ENCODE measurements around the gene CPD. TPM values are rescaled to one million over a fixed set of nuclear protein-coding genes. Genes with fewer than 3 reads are reported as not detected.
A peak's percentile ranks its signal among the peaks of the same experiment; 100 is the strongest.

The CPD gene
- total RNA-seq, 1 donor from 2014 or later: 20.3 TPM

DNA sequence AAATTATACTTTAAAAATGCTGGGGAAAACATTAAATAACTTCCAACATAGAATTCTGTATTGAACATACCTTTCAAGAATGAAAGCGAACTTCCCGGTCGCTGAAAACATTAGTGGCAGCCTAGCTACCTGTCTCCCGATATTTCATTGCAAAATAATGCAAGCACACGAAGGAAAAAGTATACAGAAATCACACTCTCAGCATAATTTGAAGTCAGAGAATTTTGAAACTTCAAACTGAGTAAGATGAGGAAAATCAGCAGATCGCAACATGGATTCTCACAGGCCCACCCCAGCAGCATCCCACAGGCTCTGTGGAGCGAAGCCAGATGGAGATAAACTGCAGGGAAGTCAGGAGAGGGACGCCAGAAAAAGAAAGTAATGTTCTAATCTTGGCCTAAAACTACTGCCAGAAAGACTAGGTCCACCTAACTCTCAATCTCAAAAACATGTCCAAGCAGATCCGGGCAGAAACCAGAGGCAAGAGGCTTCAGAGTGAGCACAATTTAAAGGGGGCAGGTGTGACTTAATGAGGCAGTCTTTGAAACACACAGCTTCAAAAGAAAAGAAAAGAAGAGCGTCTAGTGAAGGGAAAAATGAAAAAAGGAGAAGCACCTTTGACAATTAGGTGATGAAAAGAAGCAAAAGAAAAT, 93.6 kb downstream of the CPD start:
- no peak for DNase-seq
- intact Hi-C loops (cut with micrococcal nuclease): no loop called here
- ATAC-seq: no peak

DNA sequence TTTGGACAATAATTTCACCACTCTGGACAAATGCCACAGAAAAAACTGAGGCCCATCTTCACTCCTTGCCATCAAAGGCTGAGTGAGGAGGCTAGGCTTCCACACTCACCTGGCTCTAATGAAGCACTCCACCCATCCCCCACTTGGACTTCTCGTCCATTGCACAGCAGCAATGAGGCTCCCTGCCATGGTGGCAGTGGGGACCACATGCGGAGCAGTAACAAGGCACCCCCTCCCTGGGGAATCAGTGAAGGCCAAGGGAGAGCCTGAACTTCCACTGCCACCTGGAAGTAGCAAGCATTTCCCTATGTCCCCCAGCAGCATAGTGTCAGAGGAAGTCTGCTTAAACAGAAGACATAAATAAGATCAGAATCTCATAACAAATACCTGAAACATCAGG, 96.5 kb downstream of the CPD start:
- no peak for ATAC-seq
- DNase-seq: no peak
- intact Hi-C loops (cut with micrococcal nuclease): no loop called here

DNA sequence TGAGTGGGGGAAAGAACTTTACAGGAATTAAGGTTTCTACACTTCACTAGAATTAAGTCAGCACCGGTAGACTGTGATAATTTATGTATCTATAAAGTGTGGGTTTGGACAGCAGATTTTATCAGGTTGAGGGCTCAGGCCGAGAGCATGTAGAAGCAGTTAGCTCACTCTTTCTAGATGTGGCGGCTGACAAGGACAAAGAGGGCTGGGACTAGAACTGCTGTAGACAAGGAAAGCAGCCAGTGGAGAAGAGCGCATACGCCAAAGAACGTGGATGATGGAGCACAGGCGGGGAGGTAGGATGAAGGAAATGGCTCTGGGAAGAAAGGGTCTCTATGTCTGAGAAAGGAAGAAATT, 98.0 kb downstream of the CPD start:
- intact Hi-C loops (cut with micrococcal nuclease): no loop called here
- ATAC-seq (peak; percentile 46), DNase-seq (no peak)

DNA sequence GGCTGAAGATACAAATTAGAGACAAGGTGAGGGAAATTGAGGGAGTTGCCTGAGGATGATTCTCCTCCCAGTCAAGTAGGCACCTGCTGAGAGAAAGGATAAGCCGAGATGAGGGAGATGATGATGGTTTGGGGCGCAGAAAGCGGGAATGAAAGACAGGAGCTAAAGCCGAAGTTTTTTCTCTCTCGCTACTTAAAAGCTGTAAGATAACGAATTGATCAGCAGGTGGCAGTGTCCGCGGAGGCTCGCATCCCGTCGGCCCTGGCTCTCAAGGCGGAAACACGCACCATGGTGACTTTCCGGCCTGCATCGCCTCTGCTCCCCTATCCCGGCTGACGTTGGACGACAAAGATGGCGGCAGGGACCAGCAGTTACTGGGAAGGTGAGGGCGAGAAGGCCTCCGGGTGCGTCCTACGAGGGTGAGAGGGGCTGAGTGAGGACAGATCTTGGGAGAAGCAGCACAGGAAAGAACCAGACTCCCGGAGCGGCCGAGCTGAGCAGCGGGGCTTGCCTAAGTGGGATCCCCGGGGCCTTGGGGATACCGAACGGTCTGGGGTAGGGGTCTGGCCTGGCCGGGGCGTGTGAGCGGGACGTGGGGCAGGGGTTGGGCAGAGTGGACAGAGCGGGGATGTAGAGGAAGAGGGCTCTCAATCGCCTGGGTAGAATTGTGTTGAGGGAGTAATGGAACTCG, 98.5 kb downstream of the CPD start, which contains the start of gene GOSR1:
Gene GOSR1, plus strand, starts transcription at position 326 of the 691 bp plus-strand sequence. Its CDS starts 26 bp downstream, at position 352.
- peak; percentile 100 for ATAC-seq
- intact Hi-C loops (cut with micrococcal nuclease): no loop called here
- peak; percentile 94 for DNase-seq

DNA sequence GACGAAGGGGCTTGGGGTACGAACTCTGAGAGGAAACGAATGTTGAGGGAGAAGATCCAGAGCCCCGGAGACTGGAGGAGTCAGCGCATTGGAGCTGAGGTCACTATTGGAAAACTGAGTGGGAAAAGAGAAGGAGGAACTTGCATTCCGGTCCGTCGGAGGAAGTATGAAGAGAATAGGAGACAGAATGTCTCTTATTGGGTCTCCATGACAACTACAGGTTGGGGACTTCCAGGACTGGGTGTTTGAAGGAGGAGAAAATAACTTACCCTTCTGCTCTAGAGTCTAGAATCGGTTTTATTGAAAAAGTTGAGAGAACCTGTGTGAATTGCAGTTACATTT, 99.0 kb downstream of the CPD start:
- intact Hi-C loops (cut with micrococcal nuclease): no loop called here
- peak; percentile 11 for ATAC-seq
- no peak for DNase-seq

DNA sequence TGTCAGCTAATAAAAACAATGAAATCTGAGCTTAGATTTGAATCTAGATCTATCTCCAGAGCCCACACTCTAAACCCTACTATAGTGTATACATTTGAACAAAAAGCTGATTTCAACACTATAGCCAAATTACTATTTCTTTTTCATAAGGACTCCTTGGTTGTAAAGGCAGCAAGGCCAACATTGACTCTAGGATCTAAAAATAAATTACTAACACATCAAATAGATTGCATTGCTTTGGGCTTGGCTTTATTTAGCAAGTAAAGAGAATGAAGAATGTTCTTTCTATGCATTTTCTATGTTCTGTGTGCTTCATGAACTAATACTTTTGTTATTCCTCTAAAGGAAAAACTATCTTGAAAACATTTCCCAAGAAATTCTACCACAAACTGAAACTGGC, 103.8 kb downstream of the CPD start:
- intact Hi-C loops (cut with micrococcal nuclease): no loop called here
- ATAC-seq: no peak
- DNase-seq: no peak

DNA sequence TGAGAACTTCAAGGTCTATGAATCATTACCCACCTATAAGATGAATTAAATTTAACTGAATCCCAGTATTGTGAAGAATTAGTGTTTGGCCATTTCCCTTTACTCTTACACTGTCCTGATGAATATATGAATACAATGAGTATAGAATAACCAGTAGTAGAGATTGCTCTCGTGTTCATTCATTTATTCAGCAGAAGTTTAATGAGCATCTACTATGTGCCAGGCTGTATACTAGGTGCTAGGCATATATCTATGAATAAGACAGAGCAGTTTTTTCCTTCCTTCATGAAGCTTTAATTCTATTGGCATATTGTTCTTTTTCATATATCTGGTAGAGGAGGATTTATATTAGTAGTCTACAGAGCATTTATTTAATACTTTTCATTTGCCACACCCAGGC, 104.4 kb downstream of the CPD start:
- intact Hi-C loops (cut with micrococcal nuclease): no loop called here
- ATAC-seq: no peak
- DNase-seq: no peak

DNA sequence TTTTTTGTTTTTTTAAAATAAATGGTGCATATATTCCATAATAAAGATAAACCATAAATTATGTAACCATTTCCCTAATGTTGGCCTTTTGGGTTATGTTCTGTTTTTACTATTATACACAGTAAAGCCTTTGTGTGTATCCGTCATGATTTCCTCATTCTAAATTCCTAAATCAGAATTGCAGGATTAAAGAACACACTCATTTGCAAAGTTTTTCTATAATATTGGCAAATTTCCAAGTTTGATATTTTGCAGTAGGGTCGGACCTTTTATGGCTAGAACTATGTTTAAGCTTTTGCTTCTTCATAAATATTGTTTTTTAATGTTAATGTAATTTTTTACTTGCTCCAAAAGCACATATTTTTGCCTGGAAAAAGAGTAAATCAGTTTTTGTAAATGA, 115.1 kb downstream of the CPD start:
- no peak for DNase-seq
- ATAC-seq: no peak
- intact Hi-C loops (cut with micrococcal nuclease): no loop called here

DNA sequence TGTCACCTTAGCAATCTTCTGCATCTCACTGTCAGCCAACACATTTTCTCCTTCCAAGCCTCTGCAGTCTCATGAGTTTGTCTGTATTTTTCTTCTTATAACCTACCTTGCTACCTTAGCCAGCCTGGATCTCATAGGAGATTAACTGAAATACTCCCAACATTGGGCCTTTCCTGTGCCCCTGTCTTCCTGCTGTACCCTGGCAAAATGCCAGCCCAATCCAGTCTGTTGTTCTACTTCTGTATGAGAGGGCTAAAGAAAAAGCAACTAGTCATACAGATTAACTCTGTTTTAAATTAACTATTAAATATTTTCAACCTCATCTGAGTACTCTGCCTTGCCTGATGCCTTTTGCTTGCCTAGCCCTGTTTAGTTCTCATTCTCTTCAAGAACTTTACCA, 116.9 kb downstream of the CPD start:
- no peak for DNase-seq
- intact Hi-C loops (cut with micrococcal nuclease): no loop called here
- ATAC-seq: no peak

DNA sequence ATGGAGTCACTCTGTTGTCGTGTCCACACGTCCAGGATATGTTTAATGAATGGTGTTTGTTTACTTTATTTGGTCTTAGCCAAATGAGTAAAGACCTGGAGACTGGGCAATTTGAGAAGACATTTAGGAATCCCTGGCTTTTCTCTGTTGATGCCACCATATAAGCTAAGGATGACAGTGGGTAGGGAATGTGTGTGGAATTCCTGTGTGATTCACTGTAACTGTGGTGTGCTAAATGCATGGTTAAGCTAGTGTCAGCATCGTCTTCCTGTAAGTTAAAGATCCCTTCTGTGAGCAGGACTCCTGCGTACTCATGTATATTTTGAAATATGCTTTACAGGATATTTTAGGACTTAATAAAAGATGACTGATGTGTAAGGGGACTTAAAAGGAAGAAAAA, 124.8 kb downstream of the CPD start:
- no peak for ATAC-seq
- intact Hi-C loops (cut with micrococcal nuclease): no loop called here
- DNase-seq: no peak

DNA sequence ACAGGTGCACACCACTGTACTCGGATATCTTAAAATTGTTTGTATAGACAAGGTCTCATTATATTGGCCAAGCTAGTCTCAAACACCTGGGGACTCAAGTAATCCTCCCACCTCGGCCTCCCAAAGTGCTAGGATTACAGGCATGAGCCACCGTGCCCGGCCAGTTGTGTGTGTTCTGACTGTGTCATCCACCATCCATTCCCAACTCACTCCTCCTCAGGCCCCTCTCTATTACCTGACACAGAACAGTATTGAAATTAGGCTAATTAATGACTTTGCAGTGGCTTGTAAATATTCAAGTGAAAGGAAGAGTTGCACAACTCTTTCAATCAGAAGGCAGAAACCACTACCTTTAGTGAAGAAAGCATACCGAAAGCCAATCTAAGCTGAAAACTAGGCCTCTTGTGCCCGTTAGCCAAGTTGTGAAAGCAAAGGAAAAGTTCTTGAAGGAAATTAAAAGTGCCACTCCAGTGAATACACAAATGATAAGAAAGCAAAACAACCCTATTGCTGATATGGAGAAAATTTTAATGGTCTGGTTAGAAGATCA, 127.2 kb downstream of the CPD start:
- intact Hi-C loops (cut with micrococcal nuclease): no loop called here
- ATAC-seq: no peak
- no peak for DNase-seq

DNA sequence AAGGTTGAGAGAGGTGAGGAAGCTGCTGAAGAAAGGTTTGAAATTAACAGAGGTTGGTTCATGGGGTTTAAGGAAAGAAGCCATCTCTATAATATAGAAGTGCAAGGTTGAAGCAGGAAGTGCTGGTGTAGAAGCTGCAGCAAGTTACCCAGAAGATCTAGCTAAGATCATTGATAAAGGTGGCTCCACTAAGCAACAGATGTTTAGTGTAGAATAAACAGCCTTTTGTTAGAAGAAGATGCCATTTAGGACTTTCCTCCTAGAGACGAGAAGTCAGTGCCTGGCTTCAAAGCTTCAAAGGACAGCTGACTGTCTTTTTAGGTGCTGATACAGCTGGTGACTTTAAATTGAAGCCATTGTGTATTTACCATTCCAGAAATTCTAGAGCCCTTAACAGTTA, 127.8 kb downstream of the CPD start:
- intact Hi-C loops (cut with micrococcal nuclease): no loop called here
- no peak for ATAC-seq
- DNase-seq: no peak

DNA sequence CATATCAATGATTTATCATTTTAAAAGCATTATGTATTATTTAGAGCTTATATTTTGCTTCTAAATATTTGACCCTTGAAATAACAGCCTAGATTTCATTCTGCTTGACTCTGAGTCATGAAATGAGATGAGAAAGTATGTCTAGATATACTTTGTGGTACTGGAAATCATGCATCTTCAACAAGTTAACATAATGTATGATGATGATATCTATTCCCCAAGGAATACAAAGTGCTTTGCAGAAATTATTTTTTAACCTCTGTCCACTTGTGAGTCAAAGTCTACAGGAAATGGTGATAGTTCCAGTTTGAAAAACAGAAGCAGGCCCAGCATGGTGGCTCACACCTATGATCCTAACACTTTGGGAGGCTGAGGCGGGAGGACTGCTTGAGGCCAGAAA, 134.6 kb downstream of the CPD start:
- intact Hi-C loops (cut with micrococcal nuclease): no loop called here
- DNase-seq (no peak), ATAC-seq (no peak)

DNA sequence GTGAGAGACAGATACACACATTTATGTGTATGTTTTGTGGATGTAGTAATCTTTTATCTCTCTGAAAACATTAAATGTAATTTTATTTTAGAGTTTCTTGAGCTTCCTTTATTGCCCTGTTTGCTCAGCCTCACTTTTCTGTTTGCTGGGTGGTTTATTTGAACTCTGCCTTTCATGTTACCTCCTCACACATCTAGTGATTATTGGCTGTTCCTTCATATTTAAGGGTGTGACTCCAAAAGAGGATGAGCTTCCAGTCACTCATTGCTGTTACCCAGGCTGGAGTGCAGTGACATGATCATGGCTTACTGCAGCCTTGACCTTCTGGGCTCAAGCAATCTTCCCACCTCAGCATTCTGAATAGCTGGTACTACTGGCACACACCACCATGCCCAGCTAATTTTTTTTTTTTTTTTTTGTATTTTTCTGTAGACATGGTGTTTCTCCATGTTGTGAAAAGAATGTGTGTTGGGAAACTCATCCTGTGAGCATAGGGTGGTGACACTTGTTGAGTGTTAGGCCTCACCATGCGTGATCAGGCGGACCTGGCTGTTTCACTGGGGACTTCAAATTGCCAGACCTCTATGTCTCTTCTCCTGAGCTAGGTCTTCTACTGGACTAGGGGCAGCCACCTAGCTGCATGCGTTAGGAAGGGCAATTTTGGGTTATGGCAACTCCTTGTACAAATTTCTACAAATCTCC, 136.3 kb downstream of the CPD start:
- intact Hi-C loops (cut with micrococcal nuclease): no loop called here
- ATAC-seq (no peak), DNase-seq (no peak)

DNA sequence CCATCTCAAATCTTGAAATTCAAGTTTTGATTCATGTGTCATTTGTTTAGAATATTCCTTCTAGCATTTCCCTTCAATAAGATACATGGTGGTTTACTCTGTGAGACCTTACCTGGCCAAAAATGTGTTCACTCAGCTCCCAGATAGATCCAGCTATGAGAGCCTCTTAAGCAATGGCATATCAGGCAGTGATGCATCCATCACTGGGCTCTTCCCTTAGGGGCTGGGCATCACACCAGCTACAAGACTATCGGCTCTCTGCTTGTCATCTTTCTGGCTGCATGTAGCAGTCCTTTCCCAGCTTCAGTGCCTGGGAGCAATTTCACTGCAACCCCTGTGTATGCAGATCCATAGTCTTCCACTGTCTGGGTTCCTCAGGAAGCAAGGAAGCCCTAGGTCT, 139.1 kb downstream of the CPD start:
- ATAC-seq: peak; percentile 19
- intact Hi-C loops (cut with micrococcal nuclease): no loop called here
- no peak for DNase-seq

DNA sequence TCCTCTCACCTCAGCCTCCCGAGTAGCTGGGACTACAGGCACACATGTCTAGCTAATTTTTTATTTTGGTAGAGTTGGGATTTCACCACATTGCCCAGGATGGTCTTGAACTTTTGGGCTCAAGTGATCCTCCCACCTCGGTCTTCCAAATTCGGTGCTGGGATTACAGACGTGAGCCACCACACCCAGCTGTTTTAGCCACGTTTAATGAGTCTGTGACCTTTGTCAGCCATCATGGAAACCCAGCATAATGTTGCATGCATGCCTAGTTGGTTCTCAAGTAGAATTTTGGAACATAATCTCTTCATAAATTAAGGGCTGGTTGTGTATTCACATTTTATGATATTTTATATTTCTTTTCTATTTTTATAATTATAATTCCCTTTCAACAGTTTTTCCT, 140.4 kb downstream of the CPD start:
- intact Hi-C loops (cut with micrococcal nuclease): no loop called here
- DNase-seq: no peak
- ATAC-seq: no peak

Other genes starting within 250 kb of the CPD start
- not detected for gene SLC6A4, start 143.2 kb upstream of the CPD start, total RNA-seq
- 15.7 TPM for gene BLMH, start 87.0 kb upstream of the CPD start, total RNA-seq
- not detected for gene TMIGD1, start 44.9 kb upstream of the CPD start, total RNA-seq
- gene GOSR1, start 98.5 kb downstream of the CPD start, total RNA-seq: 30.7 TPM